Measurements from ENCODE around the gene HIVEP3.

HIVEP3 gene

DNA sequence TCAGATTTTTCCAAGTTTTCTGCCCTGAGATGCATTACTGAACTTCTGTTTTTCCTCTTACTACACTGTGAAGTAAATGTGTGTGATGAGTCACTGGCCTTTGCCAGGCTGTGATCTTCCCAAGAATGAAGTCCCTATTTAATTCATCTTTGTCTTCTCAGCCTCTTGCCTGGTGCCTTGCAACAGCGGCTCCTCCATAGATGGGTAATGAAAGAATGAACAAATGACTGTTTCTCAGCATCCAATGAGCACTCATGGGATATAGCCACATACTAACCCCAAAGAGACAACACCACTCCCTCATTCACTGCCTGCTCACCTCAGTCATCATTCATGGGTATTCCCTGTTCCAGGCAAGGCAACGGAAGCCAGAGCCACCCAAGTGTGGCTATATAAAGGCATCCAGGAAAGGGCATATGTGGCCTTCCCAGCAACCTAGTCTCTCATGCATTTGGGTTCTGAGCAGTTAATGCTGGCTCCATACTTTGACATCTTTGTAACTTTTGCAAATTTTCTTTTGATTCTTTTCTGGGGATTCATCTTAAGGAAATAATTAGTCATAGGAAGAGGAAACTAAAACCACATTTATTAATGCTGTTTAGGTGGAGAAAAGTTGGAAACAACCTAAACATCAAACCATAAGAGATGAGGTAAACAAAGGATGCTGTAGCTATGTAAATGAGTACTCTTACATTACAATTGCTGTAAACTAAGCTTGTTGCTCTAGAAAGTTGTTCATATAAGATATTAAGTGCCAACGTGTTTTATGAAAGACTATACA is 71.9 kb downstream of the HIVEP3 start:
- no peak for DNase-seq (ENCODE audit: low spot score)

DNA sequence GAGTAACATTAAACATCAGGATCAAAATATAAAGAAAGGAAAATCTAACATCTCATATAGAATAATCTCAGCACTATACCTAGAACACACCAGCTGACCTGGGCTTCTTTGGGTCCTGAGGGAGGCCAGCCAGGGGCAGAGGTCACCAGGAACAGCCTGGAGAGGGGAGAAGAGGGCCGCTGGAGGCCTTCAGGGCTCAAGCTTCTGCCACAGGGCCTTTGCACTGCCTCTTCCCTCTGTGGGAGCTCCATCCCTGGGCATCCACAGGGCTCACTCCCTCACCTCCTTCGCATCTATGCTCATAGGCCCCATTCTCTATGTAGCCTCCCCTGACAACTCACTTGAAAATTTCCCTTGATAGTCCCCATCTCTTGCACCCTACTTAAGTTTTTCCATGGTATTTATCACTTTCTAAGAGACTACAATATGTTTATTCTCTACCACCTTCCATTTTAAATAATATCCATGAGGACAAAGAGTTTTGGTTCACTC is 73.9 kb downstream of the HIVEP3 start:
- no peak for DNase-seq (ENCODE audit: low spot score)

- no peak for DNase-seq (ENCODE audit: low spot score)
These were observed 74.5 kb downstream of the HIVEP3 start for GRCh38 chr1:41844255-41844654.

DNA sequence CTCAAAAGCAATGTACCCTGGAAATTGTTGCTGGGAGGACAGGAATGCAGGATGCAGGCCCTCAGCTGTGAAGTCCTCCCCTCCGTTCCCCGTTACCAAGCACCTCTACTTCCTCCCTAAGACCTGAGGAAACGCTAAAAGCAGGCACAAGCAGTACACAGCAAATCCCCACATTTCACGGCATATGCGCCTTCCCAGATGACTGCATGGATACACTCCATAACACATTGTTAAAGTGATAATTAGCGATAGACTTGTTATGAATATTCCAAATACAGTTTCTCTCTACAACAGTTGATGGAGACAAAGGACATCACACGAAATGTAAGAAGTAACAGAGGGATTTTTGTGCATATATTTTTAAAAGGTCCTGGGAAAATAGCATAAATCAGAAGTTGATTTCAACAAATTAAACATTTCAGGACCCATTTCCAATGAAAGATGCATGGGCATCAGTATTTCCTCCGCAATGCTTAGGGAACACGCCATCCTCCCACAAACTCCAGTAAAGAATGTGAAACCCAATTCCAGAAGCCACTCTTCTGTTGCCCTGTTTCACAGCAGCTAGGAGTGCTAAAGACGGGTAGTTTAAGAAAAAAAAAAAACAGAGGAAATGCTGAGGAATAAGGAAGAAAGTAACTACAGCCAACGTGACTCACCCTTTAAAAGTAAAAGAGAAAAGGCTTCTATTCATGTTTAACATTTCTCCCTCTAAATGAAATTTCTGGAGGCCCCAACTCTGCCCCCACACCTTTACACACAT is 75.5 kb downstream of the HIVEP3 start:
- DNase-seq (ENCODE audit: low spot score), result no peak

GRCh38 chr1:41842326-41842725 is 76.4 kb downstream of the HIVEP3 start:
- no peak for DNase-seq (ENCODE audit: low spot score)

- no peak for DNase-seq (ENCODE audit: low spot score)
These were observed 78.0 kb downstream of the HIVEP3 start for GRCh38 chr1:41840592-41841246.

DNA sequence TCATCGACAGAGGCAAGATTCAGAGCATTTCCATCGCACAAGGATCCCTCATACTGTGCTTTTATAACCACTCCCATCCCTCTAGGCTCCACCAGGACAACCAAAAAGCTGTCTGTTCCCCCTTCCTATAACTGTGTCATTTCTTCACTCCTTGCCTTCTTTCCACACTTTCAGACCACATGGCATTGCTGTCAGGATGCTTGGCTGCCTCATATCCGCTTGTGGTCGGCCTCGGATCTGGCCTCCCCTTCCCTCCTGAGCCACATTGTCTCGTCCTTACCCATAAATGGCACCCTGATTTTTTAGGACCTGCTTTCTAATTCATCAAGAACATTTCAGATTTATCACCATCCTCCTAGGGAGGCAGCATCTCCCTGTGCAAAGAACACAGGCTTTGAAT is 80.5 kb downstream of the HIVEP3 start:
- DNase-seq (ENCODE audit: low spot score), result no peak

- no peak for DNase-seq (ENCODE audit: low spot score)
These were observed 81.0 kb downstream of the HIVEP3 start for GRCh38 chr1:41837691-41838090.

DNA sequence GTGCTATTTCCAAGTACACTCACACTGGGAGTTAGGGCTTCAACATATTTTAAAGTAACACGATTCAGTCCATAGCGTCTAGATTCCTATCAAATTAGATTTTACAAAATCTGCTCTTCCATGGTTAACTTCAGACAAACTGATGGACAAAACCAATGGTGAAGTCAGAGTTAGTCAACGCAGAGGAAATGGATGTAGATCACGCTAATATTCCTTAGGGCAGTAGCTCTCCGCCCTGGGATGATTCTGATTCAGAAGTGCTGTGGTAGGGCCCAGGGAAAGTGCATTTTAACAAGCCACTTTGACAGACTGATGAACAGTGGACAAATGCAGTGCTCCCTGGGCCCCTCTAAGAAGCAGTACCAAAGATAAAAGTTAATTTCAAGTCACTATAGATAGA is 83.2 kb downstream of the HIVEP3 start:
- no peak for DNase-seq (ENCODE audit: low spot score)

GRCh38 chr1:41833519-41834000 is 85.2 kb downstream of the HIVEP3 start:
- DNase-seq (ENCODE audit: low spot score), result no peak

- no peak for DNase-seq (ENCODE audit: low spot score)
These were observed 88.0 kb downstream of the HIVEP3 start for GRCh38 chr1:41830726-41831125.

DNA sequence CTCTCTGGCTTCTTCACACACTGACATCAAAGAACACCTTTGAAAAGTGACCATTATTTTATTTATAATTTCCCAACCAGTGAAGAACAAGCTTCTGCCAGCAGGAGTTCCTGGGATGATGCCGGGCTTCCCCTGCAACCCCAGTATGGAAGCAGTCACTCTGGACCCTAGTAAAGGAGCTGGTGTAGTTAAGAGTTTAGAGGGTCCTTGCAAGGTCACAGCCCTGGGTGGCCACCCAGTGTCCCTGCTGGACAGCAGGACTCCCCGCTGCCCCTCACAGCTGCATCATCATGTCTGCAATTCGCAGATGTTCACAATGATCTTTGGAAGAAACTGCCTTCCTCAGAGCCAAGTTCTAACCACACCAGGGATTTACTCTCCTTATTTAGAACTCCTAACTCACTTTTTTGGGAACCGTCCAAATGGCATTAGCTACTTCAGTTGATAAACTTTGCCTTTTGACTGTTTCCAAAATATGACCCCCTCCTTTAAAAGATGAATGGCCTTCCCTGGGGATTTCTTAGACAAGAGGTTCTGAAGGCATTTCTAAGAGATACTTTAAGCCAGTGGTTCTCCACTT is 90.6 kb downstream of the HIVEP3 start:
- DNase-seq (ENCODE audit: low spot score), result no peak

GRCh38 chr1:41823471-41823870 is 95.3 kb downstream of the HIVEP3 start:
- DNase-seq (ENCODE audit: low spot score), result no peak

DNA sequence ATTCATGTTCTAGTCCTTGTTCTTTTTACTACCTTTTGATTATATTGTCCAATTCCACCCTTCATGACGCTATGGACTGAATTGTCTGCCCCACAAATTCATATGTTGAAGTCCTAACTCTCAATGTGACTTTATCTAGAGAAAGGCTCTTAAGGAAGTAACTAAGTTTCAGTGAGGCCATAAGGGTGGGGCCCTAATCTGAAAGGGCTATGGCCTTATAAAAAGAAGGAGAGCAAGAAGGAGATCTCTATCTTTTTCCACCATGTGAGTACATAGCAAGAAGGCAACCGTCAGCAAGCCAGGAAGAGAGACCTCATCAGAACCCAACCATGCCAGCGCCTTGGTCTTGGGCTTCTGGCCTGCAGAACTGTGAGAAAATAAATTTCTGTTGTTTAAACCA is 95.9 kb downstream of the HIVEP3 start:
- DNase-seq (ENCODE audit: low spot score), result no peak

DNA sequence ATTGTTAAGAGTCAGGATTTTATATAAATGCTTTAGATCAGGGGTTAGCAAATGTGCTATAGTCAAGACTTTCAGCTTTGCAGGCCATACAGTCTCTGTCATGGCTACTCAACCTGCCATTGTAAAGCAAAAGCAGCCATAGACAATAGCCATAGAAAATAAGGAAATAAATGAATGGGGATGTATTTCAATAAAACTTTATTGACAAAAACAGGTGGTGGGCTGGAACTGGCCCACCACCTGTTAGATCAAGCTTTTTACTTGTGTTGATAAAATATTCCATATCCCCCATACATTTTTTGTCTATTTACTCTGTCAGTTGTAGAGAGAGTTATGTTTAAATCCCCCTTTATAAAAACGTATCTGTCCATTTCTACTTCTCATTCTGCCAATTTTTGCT is 98.9 kb downstream of the HIVEP3 start:
- no peak for DNase-seq (ENCODE audit: low spot score)

GRCh38 chr1:41819069-41819468 is 99.7 kb downstream of the HIVEP3 start:
- no peak for DNase-seq (ENCODE audit: low spot score)

GRCh38 chr1:41816061-41816460 is 102.7 kb downstream of the HIVEP3 start:
- no peak for DNase-seq (ENCODE audit: low spot score)

DNA sequence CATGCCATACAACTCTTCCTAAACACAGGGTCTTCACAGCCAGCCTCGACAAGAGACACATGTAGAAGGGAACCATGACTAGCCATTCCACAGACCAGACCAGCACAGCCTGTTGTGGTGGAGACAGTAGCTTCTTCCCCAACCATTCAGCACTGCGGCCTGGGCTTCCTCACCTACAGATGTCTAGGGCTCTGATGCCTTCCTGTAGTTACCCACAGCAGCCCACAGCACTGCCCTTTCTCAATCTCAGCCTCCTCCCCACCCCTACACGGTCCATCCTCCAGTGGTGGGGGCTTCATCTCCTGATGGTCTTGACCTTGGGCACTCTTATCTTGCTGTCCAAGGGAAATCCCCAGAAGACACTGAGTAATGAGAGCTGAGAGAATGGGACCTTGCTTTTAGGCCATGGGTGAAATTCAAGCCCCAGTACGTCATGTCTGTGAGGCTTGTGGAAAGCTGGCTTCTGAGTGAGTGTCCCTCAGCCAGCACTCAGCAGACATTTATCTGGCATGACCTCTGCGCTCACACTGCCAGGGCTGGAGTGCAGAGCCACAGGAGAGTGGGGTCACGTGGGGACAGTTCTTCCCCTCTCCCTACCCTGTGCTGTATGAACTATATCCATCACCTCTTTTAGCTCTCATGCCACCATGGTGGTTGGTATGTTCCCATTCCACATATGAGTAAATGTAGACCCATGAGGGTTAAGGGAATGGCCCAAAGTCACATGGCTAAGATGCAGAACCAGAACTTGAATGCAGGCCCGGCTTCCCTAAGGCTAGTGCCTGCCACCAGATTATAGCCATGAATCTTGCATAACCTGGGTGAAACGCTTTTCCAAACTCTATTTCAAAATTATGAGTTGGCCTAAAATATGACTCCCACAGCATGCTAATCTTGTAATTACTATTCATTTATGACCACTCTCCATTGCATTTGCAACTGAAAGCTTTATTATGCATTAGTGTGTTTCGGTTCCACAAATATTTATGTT is 104.7 kb downstream of the HIVEP3 start:
- no peak for DNase-seq (ENCODE audit: low spot score)

DNA sequence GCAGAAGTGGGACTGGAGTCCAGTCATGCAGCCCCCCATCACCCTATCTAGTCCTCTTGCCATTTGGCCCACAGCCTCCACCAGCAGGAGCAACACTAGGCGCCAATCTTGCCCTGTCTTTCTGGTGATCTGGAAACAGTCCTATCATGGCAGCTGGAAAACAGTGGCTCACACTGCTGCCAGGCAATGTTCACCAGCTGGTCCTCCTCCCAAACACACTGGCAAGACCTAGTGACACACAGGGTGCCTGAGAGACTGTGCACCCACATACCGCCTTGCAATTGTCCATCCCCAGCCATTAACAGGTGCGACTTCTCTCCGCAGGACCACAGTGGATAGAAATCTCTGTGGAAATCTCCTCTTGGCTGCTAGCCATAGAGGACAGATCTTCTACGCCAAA is 105.5 kb downstream of the HIVEP3 start:
- no peak for DNase-seq (ENCODE audit: low spot score)

DNA sequence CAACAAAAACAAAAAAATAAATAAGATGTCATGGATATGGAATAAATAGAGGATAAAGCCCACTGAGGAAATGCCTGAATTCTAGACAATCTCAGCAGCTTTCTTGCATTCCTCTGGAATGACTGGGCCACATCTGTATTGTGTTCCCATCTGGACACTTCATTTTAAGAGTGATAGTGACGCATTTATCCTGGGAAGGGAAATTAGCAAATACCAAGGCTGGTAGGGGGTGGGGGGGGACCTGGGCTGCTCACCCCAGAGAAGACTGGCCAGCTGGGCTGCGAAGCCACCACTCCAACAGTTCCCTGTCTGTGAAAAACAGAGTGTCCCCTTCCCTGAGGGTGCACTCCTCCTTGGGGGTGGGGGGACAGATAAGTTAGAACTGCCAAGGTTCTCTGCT is 106.3 kb downstream of the HIVEP3 start:
- DNase-seq (ENCODE audit: low spot score), result no peak

DNA sequence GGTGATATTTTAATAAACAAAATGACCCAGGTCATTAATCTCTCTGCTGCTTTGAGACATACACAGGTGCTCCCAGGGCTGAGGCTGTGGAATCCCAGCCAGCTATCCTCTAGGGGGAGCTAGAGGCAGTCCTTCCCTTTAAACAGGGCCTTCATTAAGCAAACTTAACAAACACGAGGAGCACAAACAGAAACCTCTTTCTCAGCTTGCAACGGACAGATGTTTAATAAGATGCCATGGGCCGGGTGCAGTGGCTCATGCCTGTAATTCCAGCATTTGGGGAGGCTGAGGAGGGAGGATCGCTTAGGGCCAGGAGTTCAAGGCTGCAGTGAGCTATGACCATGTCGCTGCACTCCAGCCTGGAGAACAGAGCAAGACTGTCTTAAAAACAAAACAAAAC is 106.7 kb downstream of the HIVEP3 start:
- peak; percentile 51 for DNase-seq (ENCODE audit: low spot score)
